A549 (cell line): ENCODE measurements around the gene ARL3. TPM values are rescaled to one million over a fixed set of nuclear protein-coding genes. Genes with fewer than 3 reads are reported as not detected.

Experiments
- ATAC-seq, 2 experiments: fragments of 200-7000 bp in 1 of 2; fragments of >200 bp in 1 of 2; cut with Nextera tagmentation in 1 of 2; cut with Tn5 transposase in 1 of 2; 3 replicates each; pipeline versions ENCODE4 v1.8.0 to v1.9.1; 2018 to 2020; ENCODE audit warnings: mild to moderate bottlenecking in 1 of 2, moderate library complexity in 1 of 2
- CTCF ChIA-PET: fragments of 300-600 bp; sonication (Branson Sonifier 250); formaldehyde crosslinking; extraction: SDS; loops from one replicate; lab custom pipeline; 2021; ENCODE audit warnings: antibody characterized with exemption, inconsistent platforms; lab: Yijun Ruan, JAX
- POLR2A ChIA-PET: fragments of 350-600 bp; formaldehyde crosslinking; extraction: SDS; loops from one replicate; lab custom pipeline; 2021; ENCODE audit warnings: antibody characterized with exemption, inconsistent platforms; lab: Yijun Ruan, JAX
- DNase-seq, 2 experiments: peaks; one replicate each; pipeline versions ENCODE4 v3.0.0 to v3.0.0-alpha.2; 2011 to 2016; ENCODE audit warnings: low read depth in 1 of 2, low spot score in 1 of 2
- FAIRE-seq: peaks from 2 replicates; lab custom pipeline; 2011; peaks lifted over from hg19 to GRCh38; lab: Jason Lieb, UNC
- H3K27ac ChIP-seq, 2 experiments: fragments of >200 bp; sonication (Bioruptor Twin); formaldehyde crosslinking; 3 replicates each; pipeline ENCODE4 v1.5.1; 2016 to 2017
- H3K4me1 ChIP-seq: fragments of >200 bp; sonication (Bioruptor Twin); formaldehyde crosslinking; 3 replicates; pipeline ENCODE4 v1.6.1; 2016
- H3K4me2 ChIP-seq: fragments of >200 bp; sonication (Bioruptor Twin); formaldehyde crosslinking; 3 replicates; pipeline ENCODE4 v1.6.1; 2016
- H3K4me3 ChIP-seq: fragments of >200 bp; sonication (Bioruptor Twin); formaldehyde crosslinking; 3 replicates; pipeline ENCODE4 v1.5.1; 2016
- H3K9me3 ChIP-seq: fragments of >200 bp; sonication (Bioruptor Twin); formaldehyde crosslinking; 3 replicates; pipeline ENCODE4 v1.6.1; 2016
- BCL3 ChIP-seq: fragments of >200 bp; sonication (Bioruptor Twin); formaldehyde crosslinking; IDR thresholded peaks from 3 replicates; pipeline ENCODE4 v1.6.1; 2016
- CEBPB ChIP-seq, 2 experiments: fragments of >200 bp in 1 of 2; sonication (Bioruptor Twin) in 1 of 2; formaldehyde crosslinking in 1 of 2; IDR thresholded peaks; 2 replicates each; pipeline ENCODE4 v1.6.1; 2012 to 2016
- CHD4 ChIP-seq: fragments of 200-600 bp; sonication (generic); IDR thresholded peaks from 2 replicates; pipeline ENCODE4 v1.6.1; 2016; ENCODE audit warnings: antibody characterized with exemption, mild to moderate bottlenecking, borderline replicate concordance
- EHMT2 ChIP-seq: fragments of 200-600 bp; sonication (generic); IDR thresholded peaks from 2 replicates; pipeline ENCODE4 v1.6.1; 2016; ENCODE audit warnings: antibody characterized with exemption, low read depth, mild to moderate bottlenecking, moderate library complexity
- HMGXB4 ChIP-seq: fragments of 250-450 bp; sonication (Bioruptor Pico); IDR thresholded peaks from 2 replicates; pipeline ENCODE4 v1.5.0; 2021; ENCODE audit warnings: mild to moderate bottlenecking, moderate library complexity, borderline replicate concordance
- HOXA7 ChIP-seq: fragments of 250-450 bp; sonication (Bioruptor Pico); IDR thresholded peaks from 2 replicates; pipeline ENCODE4 v1.5.0; 2020; ENCODE audit warnings: mild to moderate bottlenecking, moderate library complexity
- JUN ChIP-seq, 2 experiments: fragments of >200 bp; sonication (Bioruptor Twin); formaldehyde crosslinking; IDR thresholded peaks; 2 replicates in 1 of 2; 3 replicates in 1 of 2; pipeline ENCODE4 v1.6.1; 2016 to 2017
- JUNB ChIP-seq: fragments of >200 bp; sonication (Bioruptor Twin); formaldehyde crosslinking; IDR thresholded peaks from 2 replicates; pipeline ENCODE4 v1.6.1; 2016
- NPAS2 ChIP-seq: fragments of 250-450 bp; sonication (Bioruptor Pico); IDR thresholded peaks from 2 replicates; pipeline ENCODE4 v1.8.0; 2022; ENCODE audit warnings: mild to moderate bottlenecking, moderate library complexity, borderline replicate concordance
- RARB ChIP-seq: fragments of 250-450 bp; sonication (Bioruptor Pico); IDR thresholded peaks from 2 replicates; pipeline ENCODE4 v1.8.0; 2021; ENCODE audit warnings: mild to moderate bottlenecking, moderate library complexity
- RFX5 ChIP-seq: fragments of 450-650 bp; IDR thresholded peaks from 2 replicates; pipeline ENCODE4 v1.7.1; 2014; ENCODE audit warnings: antibody characterized with exemption, mild to moderate bottlenecking, moderate library complexity
- TFCP2L1 ChIP-seq: fragments of 250-450 bp; sonication (Bioruptor Pico); IDR thresholded peaks from 2 replicates; pipeline ENCODE4 v1.5.0; 2021; ENCODE audit warnings: mild to moderate bottlenecking
- TP53 ChIP-seq: fragments of 250-450 bp; sonication (Bioruptor Pico); IDR thresholded peaks from 2 replicates; pipeline ENCODE4 v1.5.0; 2021; ENCODE audit warnings: mild to moderate bottlenecking, moderate library complexity
- WGBS: methylation state at CpG from one replicate; pipeline ENCODE4 v1.1.6; 2017; ENCODE audit errors: missing lambda C conversion rate; 5-methylcytosine and 5-hydroxymethylcytosine counted together
- polyA plus RNA-seq, 4 experiments: library from polyadenylated mRNA; depleted of rRNA in 3 of 4; stranded (reverse); fragments of >200 nt; fragmentation: RNase III in 1 of 4; extraction: RNeasy Plus Mini Kit Qiagen cat#74134 plus additional on column Dnase treatment in 1 of 4; gene quantifications; 2 replicates in 3 of 4; 3 replicates in 1 of 4; pipeline ENCODE4 v1.2.3, GENCODE V29; 2011 to 2017
- TF ChIP-seq, protein P1 (sequence below): fragments of 150-350 bp; IDR thresholded peaks from 2 replicates; pipeline ENCODE4 v1.6.1; 2014; ENCODE audit warnings: low read depth, mild to moderate bottlenecking, low read length
- TF ChIP-seq, protein P2 (sequence below): fragments of 200-600 bp; sonication (generic); IDR thresholded peaks from 2 replicates; pipeline ENCODE4 v1.6.1; 2016; ENCODE audit warnings: antibody characterized with exemption, mild to moderate bottlenecking, moderate library complexity

Gene ARL3
- polyA plus RNA-seq, 2 of the 4 experiments (the other 2 are of a cell fraction): 20.2 to 21.3 TPM

DNA sequence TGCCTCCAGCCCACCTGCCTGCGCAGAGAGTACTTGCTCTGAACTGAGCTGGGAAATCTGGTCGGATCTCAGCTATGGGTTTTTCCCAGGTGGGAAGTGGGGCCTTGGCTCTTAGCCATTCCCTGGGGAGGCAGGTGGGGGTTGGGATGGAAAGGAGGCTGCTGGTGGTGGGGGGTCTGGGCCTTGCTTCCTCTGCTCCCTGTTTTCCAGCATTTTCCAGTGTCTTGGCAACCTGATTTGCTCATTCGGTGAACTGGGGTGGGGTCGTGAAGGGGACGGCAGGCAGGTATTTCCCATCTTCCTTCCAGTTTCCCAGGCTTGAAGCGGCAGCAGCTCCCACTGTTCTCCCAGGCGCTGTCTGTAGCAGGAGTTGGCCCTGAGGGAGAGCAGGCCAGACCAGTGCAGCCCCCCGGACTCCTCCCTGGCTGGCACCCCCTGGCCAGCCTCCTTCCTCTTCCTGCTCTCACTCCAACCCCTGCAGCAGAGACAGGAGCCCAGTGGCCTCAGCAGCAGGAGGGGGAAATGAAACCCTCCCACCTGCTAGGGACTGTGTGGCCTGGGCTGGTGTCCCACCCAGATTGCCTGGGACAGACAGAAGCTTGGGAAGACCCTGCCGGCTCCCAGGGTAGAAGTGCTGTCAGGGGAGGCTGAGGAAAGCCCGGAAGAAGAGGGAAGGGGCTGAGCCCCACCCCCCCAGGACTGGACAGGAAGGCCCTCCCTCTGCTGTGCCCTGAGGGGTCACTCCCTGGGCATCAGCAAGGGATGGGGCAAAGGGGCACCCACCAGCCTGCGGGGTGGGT lies 63.3 kb downstream of the ARL3 start:
- Histone ChIP-seq H3K9me3 (no peaks in the 10 kb centered on the region), H3K4me1 (peaks cover 26% of the 10 kb centered on the region)
- CTCF ChIA-PET: interaction anchor here (0.6 to 3.1 kb wide), 5 partner anchors 11 to 1611 kb away, joined by 3 to 18 read pairs (median 3); partner anchors contain the start of gene SUFU
- FAIRE-seq: no peak
- POLR2A ChIA-PET: no interaction called here
- no peak for TF ChIP-seq HOXA7
- TF ChIP-seq, protein P1, sequence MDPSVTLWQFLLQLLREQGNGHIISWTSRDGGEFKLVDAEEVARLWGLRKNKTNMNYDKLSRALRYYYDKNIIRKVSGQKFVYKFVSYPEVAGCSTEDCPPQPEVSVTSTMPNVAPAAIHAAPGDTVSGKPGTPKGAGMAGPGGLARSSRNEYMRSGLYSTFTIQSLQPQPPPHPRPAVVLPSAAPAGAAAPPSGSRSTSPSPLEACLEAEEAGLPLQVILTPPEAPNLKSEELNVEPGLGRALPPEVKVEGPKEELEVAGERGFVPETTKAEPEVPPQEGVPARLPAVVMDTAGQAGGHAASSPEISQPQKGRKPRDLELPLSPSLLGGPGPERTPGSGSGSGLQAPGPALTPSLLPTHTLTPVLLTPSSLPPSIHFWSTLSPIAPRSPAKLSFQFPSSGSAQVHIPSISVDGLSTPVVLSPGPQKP: no peak
- TF ChIP-seq JUNB: no peak
- TF ChIP-seq CHD4: no peak
- TF ChIP-seq RFX5: no peak
- no peak for TF ChIP-seq NPAS2 (CRISPR knock-in tag)
- TF ChIP-seq, protein P2, sequence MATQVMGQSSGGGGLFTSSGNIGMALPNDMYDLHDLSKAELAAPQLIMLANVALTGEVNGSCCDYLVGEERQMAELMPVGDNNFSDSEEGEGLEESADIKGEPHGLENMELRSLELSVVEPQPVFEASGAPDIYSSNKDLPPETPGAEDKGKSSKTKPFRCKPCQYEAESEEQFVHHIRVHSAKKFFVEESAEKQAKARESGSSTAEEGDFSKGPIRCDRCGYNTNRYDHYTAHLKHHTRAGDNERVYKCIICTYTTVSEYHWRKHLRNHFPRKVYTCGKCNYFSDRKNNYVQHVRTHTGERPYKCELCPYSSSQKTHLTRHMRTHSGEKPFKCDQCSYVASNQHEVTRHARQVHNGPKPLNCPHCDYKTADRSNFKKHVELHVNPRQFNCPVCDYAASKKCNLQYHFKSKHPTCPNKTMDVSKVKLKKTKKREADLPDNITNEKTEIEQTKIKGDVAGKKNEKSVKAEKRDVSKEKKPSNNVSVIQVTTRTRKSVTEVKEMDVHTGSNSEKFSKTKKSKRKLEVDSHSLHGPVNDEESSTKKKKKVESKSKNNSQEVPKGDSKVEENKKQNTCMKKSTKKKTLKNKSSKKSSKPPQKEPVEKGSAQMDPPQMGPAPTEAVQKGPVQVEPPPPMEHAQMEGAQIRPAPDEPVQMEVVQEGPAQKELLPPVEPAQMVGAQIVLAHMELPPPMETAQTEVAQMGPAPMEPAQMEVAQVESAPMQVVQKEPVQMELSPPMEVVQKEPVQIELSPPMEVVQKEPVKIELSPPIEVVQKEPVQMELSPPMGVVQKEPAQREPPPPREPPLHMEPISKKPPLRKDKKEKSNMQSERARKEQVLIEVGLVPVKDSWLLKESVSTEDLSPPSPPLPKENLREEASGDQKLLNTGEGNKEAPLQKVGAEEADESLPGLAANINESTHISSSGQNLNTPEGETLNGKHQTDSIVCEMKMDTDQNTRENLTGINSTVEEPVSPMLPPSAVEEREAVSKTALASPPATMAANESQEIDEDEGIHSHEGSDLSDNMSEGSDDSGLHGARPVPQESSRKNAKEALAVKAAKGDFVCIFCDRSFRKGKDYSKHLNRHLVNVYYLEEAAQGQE: no peak
- TF ChIP-seq TFCP2L1: no peak
- no peak for TF ChIP-seq BCL3
- TF ChIP-seq JUN (IDR thresholded peaks at IDR 0.05): no peak
- TF ChIP-seq RARB (CRISPR knock-in tag): no peak
- no peak for TF ChIP-seq EHMT2
- no peak for TF ChIP-seq TP53 (CRISPR knock-in tag)
- no peak for TF ChIP-seq CEBPB (IDR thresholded peaks at IDR 0.05)
- TF ChIP-seq HMGXB4 (CRISPR knock-in tag): no peak
- TF ChIP-seq, all 56 proteins: peak for 0
- H3K4me2 ChIP-seq: no peak overlapping the region
- ATAC-seq (no peak), DNase-seq (no peak)
- H3K4me3 ChIP-seq: no peak overlapping the region
- 82% methylated on average over 8 of the region's 11 CpGs for WGBS
- H3K27ac ChIP-seq: peak overlapping the region in 1 of 2 experiments; percentile 25; a peak in 2 of 6 replicates
